Measurements from ENCODE around the gene KTI12. TPM values are rescaled to one million over a fixed set of nuclear protein-coding genes. Genes with fewer than 3 reads are reported as not detected.
A peak's percentile ranks its signal among the peaks of the same experiment; 100 is the strongest.

The KTI12 gene
- total RNA-seq, 6 experiments from 2014 or later = 12.5 to 16.0 (median 14.3) TPM

GRCh38 chr1:52063192-52063591 is 29.6 kb upstream of the KTI12 start:
- no peak for DNase-seq
- H3K4me3 Mint-ChIP-seq = no peak overlapping the region
- peaks cover 20% of the 10 kb centered on the region for H3K36me3 Mint-ChIP-seq (ENCODE audit: low read depth)
- no peak for TF ChIP-seq CTCF (IDR thresholded peaks at IDR 0.05)
- H3K4me1 Mint-ChIP-seq (ENCODE audit: low read depth) = peaks cover 25% of the 10 kb centered on the region
- H3K9me3 Mint-ChIP-seq = no peaks in the 10 kb centered on the region
- H3K27me3 Mint-ChIP-seq (ENCODE audit: insufficient read depth) = peaks cover 2% of the 10 kb centered on the region; the same call in 1 of the 2 replicates
- peak overlapping the region; percentile 9; the same call in 1 of the 2 replicates for H3K27ac Mint-ChIP-seq

GRCh38 chr1:52060822-52061221 is 27.2 kb upstream of the KTI12 start:
- TF ChIP-seq CTCF (IDR thresholded peaks at IDR 0.05) = no peak
- Mint-ChIP-seq H3K4me3 (no peak overlapping the region), H3K4me1 (ENCODE audit: low read depth) (peaks cover 40% of the 10 kb centered on the region), H3K9me3 (no peaks in the 10 kb centered on the region), H3K27me3 (ENCODE audit: insufficient read depth) (peaks cover 2% of the 10 kb centered on the region), H3K27ac (no peak overlapping the region), H3K36me3 (ENCODE audit: low read depth) (peaks cover 21% of the 10 kb centered on the region)
- no peak for DNase-seq

- Mint-ChIP-seq H3K9me3 (no peaks in the 10 kb centered on the region), H3K36me3 (ENCODE audit: low read depth) (peaks cover 21% of the 10 kb centered on the region), H3K4me1 (ENCODE audit: low read depth) (peaks cover 40% of the 10 kb centered on the region), H3K4me3 (no peak overlapping the region), H3K27me3 (ENCODE audit: insufficient read depth) (peaks cover 5% of the 10 kb centered on the region), H3K27ac (no peak overlapping the region)
- DNase-seq = no peak
- TF ChIP-seq CTCF (IDR thresholded peaks at IDR 0.05) = no peak
Measured at GRCh38 chr1:52059888-52060287, 26.3 kb upstream of the KTI12 start.

- DNase-seq = peak; percentile 38
- peaks cover 6% of the 10 kb centered on the region for H3K27me3 Mint-ChIP-seq (ENCODE audit: insufficient read depth)
- peaks cover 42% of the 10 kb centered on the region for H3K4me1 Mint-ChIP-seq (ENCODE audit: low read depth)
- H3K36me3 Mint-ChIP-seq (ENCODE audit: low read depth) = peaks cover 21% of the 10 kb centered on the region
- H3K4me3 Mint-ChIP-seq = peak overlapping the region; percentile 100
- peak overlapping the region; percentile 53; the same call in 1 of the 2 replicates for H3K27ac Mint-ChIP-seq
- H3K9me3 Mint-ChIP-seq = no peaks in the 10 kb centered on the region
- no peak for TF ChIP-seq CTCF (IDR thresholded peaks at IDR 0.05)
Measured at GRCh38 chr1:52059321-52059720, 25.7 kb upstream of the KTI12 start.

GRCh38 chr1:52057876-52058415 is 24.3 kb upstream of the KTI12 start:
- no peak for TF ChIP-seq CTCF (IDR thresholded peaks at IDR 0.05)
- Mint-ChIP-seq H3K36me3 (ENCODE audit: low read depth) (peaks cover 21% of the 10 kb centered on the region), H3K4me1 (ENCODE audit: low read depth) (peaks cover 52% of the 10 kb centered on the region), H3K4me3 (peak overlapping the region; percentile 100), H3K27me3 (ENCODE audit: insufficient read depth) (peaks cover 4% of the 10 kb centered on the region), H3K9me3 (no peaks in the 10 kb centered on the region), H3K27ac (peak overlapping the region; percentile 99)
- no peak for DNase-seq
